H9 (cell line): ENCODE results near the gene ZNF583. TPM values are rescaled to one million over a fixed set of nuclear protein-coding genes. Genes with fewer than 3 reads are reported as not detected.

Experiments
- DNase-seq: peaks from one replicate; pipeline ENCODE4 v3.0.0-alpha.2; 2017
- H2AFZ ChIP-seq: one replicate; pipeline ENCODE4 v1.6.1; 2013; ENCODE audit warnings: mild to moderate bottlenecking, low read length, control low read depth, moderate library complexity
- H2AK5ac ChIP-seq: 2 replicates; pipeline ENCODE4 v1.6.1; 2013; ENCODE audit warnings: low read length, control low read depth, mixed read lengths; ENCODE audit not compliant: insufficient read length
- H2BK120ac ChIP-seq: one replicate; pipeline ENCODE4 v1.6.1; 2013; ENCODE audit warnings: low read depth, mild to moderate bottlenecking, low read length, control low read depth, inconsistent platforms; ENCODE audit not compliant: poor library complexity, severe bottlenecking
- H2BK12ac ChIP-seq: 2 replicates; pipeline ENCODE4 v1.6.1; 2013; ENCODE audit warnings: low read length, control low read depth, mixed read lengths, low read depth; ENCODE audit not compliant: insufficient read length
- H2BK15ac ChIP-seq: 2 replicates; pipeline ENCODE4 v1.6.1; 2013; ENCODE audit warnings: low read depth, low read length, control low read depth
- H2BK20ac ChIP-seq: one replicate; pipeline ENCODE4 v1.6.1; 2013; ENCODE audit warnings: low read depth, mild to moderate bottlenecking, low read length, control low read depth, inconsistent platforms; ENCODE audit not compliant: poor library complexity, severe bottlenecking
- H2BK5ac ChIP-seq: 2 replicates; pipeline ENCODE4 v1.6.1; 2013; ENCODE audit warnings: low read length, control low read depth, mixed read lengths; ENCODE audit not compliant: insufficient read length
- H3K14ac ChIP-seq: 2 replicates; pipeline ENCODE4 v1.6.1; 2013; ENCODE audit warnings: low read length, control low read depth; ENCODE audit not compliant: insufficient read depth
- H3K18ac ChIP-seq: 2 replicates; pipeline ENCODE4 v1.6.1; 2013; ENCODE audit warnings: low read depth, mild to moderate bottlenecking, mixed read lengths, low read length, control low read depth; ENCODE audit not compliant: insufficient read length
- H3K23ac ChIP-seq: 2 replicates; pipeline ENCODE4 v1.6.1; 2013; ENCODE audit warnings: low read length, control low read depth, mixed read lengths, low read depth; ENCODE audit not compliant: insufficient read length
- H3K23me2 ChIP-seq: 2 replicates; pipeline ENCODE4 v1.6.1; 2013; ENCODE audit warnings: low read depth, mild to moderate bottlenecking, mixed read lengths, low read length, control low read depth; ENCODE audit not compliant: insufficient read length, poor library complexity, severe bottlenecking
- H3K27ac ChIP-seq: 2 replicates; pipeline ENCODE4 v1.5.1; 2013; ENCODE audit warnings: low read length, control low read depth, mixed read lengths, low read depth; ENCODE audit not compliant: insufficient read length
- H3K27me3 ChIP-seq: 2 replicates; pipeline ENCODE4 v1.6.1; 2013; ENCODE audit warnings: low read length, control low read depth, inconsistent platforms; ENCODE audit not compliant: insufficient read depth
- H3K4ac ChIP-seq: 2 replicates; pipeline ENCODE4 v1.6.1; 2013; ENCODE audit warnings: low read depth, mild to moderate bottlenecking, control low read depth, inconsistent platforms, low read length, moderate library complexity
- H3K4me1 ChIP-seq: 2 replicates; pipeline ENCODE4 v1.6.1; 2013; ENCODE audit warnings: low read length, control low read depth, inconsistent platforms; ENCODE audit not compliant: insufficient read depth
- H3K4me2 ChIP-seq: 2 replicates; pipeline ENCODE4 v1.6.1; 2013; ENCODE audit warnings: low read length, control low read depth, mixed read lengths; ENCODE audit not compliant: insufficient read length, insufficient read depth
- H3K56ac ChIP-seq: 2 replicates; pipeline ENCODE4 v1.6.1; 2013; ENCODE audit warnings: low read depth, mild to moderate bottlenecking, mixed read lengths, low read length, control low read depth; ENCODE audit not compliant: insufficient read length
- H3K79me1 ChIP-seq: 2 replicates; pipeline ENCODE4 v1.6.1; 2013; ENCODE audit warnings: low read depth, mild to moderate bottlenecking, moderate library complexity, low read length, control low read depth, inconsistent platforms; ENCODE audit not compliant: insufficient read depth, poor library complexity, severe bottlenecking
- H3K79me2 ChIP-seq: 2 replicates; pipeline ENCODE4 v1.6.1; 2013; ENCODE audit warnings: low read length, control low read depth, inconsistent platforms; ENCODE audit not compliant: insufficient read depth
- H3K9ac ChIP-seq: 2 replicates; pipeline ENCODE4 v1.6.1; 2013; ENCODE audit warnings: low read length, control low read depth, mixed read lengths; ENCODE audit not compliant: insufficient read length; ENCODE audit errors: extremely low read depth
- H3K9me3 ChIP-seq: one replicate; pipeline ENCODE4 v1.6.1; 2013; ENCODE audit warnings: low read depth, low read length, inconsistent platforms; ENCODE audit not compliant: control insufficient read depth
- H3T11ph ChIP-seq: one replicate; pipeline ENCODE4 v1.6.1; 2013; ENCODE audit warnings: mild to moderate bottlenecking, low read length, control low read depth, inconsistent platforms
- H4K20me1 ChIP-seq: one replicate; pipeline ENCODE4 v1.6.1; 2013; ENCODE audit not compliant: control insufficient read depth, insufficient read length, insufficient read depth
- H4K5ac ChIP-seq: 2 replicates; pipeline ENCODE4 v1.6.1; 2013; ENCODE audit warnings: low read depth, mild to moderate bottlenecking, mixed read lengths, low read length, control low read depth; ENCODE audit not compliant: insufficient read length
- H4K8ac ChIP-seq: replicated peaks from 2 replicates; pipeline ENCODE4 v1.6.1; 2013; ENCODE audit warnings: low read length, control low read depth, mixed read lengths, low read depth; ENCODE audit not compliant: insufficient read length
- H4K91ac ChIP-seq: 2 replicates; pipeline ENCODE4 v1.6.1; 2013; ENCODE audit warnings: low read depth, mild to moderate bottlenecking, moderate library complexity, mixed read lengths, low read length, control low read depth; ENCODE audit not compliant: insufficient read length
- H3K27ac Mint-ChIP-seq, 3 experiments: 2 replicates in 2 of 3; 3 replicates in 1 of 3; pipeline ENCODE4 v1.8.0; 2020 to 2021; ENCODE audit warnings: mixed read lengths in 3 of 3, mild to moderate bottlenecking in 1 of 3, moderate library complexity in 1 of 3
- H3K27me3 Mint-ChIP-seq: 2 replicates; pipeline ENCODE4 v1.8.0; 2021; ENCODE audit warnings: low read depth, mild to moderate bottlenecking, moderate library complexity, mixed read lengths
- H3K36me3 Mint-ChIP-seq, 3 experiments: 2 replicates in 2 of 3; 3 replicates in 1 of 3; pipeline ENCODE4 v1.8.0; 2020 to 2021; ENCODE audit warnings: low read depth in 3 of 3, mixed read lengths in 3 of 3; ENCODE audit not compliant: insufficient read depth in 1 of 3
- H3K4me1 Mint-ChIP-seq, 2 experiments: 2 replicates each; pipeline ENCODE4 v1.8.0; 2020; ENCODE audit warnings: mixed read lengths in 2 of 2
- H3K4me3 Mint-ChIP-seq, 2 experiments: 2 replicates in 1 of 2; 3 replicates in 1 of 2; pipeline ENCODE4 v1.8.0; 2020 to 2021; ENCODE audit warnings: mild to moderate bottlenecking in 2 of 2, mixed read lengths in 2 of 2, moderate library complexity in 1 of 2
- H3K9me3 Mint-ChIP-seq, 2 experiments: 2 replicates in 1 of 2; 3 replicates in 1 of 2; pipeline ENCODE4 v1.8.0; 2020; ENCODE audit warnings: mild to moderate bottlenecking in 2 of 2, mixed read lengths in 2 of 2, moderate library complexity in 1 of 2
- WGBS: extraction: QIAGEN DNeasy Blood & Tissue Kit; methylation state at CpG from one replicate; pipeline ENCODE4 v1.1.7; 2013; ENCODE audit warnings: missing lambda C conversion rate, low lambda C conversion rate, mixed read lengths; ENCODE audit not compliant: insufficient read length; ENCODE audit errors: extremely low coverage; 5-methylcytosine and 5-hydroxymethylcytosine counted together
- total RNA-seq: library from RNA; stranded (reverse); gene quantifications from 2 replicates; pipeline ENCODE4 v1.2.1, GENCODE V29; 2021
- TF ChIP-seq, protein P1 (sequence below): fragments of 200-600 bp; sonication (generic); conservative IDR thresholded peaks from 3 replicates; pipeline ENCODE4 v1.8.0; 2021; ENCODE audit warnings: antibody characterized with exemption, mild to moderate bottlenecking

ZNF583 gene
- total RNA-seq, 1 experiment from 2014 or later = 3.3 TPM

DNA sequence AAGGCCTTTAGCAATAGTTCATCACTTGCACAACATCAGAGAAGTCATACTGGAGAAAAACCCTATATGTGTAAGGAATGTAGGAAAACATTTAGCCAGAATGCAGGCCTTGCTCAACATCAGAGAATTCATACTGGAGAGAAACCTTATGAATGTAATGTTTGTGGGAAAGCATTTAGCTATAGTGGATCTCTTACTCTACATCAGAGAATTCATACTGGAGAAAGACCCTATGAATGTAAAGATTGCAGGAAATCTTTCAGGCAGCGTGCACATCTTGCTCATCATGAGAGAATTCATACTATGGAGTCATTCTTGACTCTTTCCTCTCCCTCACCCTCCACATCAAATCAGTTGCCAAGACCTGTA lies 19.8 kb downstream of the ZNF583 start:
- no peak overlapping the region for H3K27ac ChIP-seq
- H3K9ac ChIP-seq = no peak overlapping the region
- H3K4me2 ChIP-seq = no peak overlapping the region
- Mint-ChIP-seq H3K4me3 (no peak overlapping the region; a peak in 1 of 5 replicates), H3K27ac (no peak overlapping the region), H3K9me3 (peaks cover 89 to 98% of the 10 kb centered on the region in 2 experiments), H3K4me1 (no peaks in the 10 kb centered on the region), H3K36me3 (peaks cover 50 to 66% (median 58%) of the 10 kb centered on the region in 3 experiments), H3K27me3 (peaks cover 6% of the 10 kb centered on the region)
- H4K5ac ChIP-seq = no peak overlapping the region
- no peaks in the 10 kb centered on the region for H3K79me1 ChIP-seq
- H3K4ac ChIP-seq = no peak overlapping the region
- H3K14ac ChIP-seq = no peak overlapping the region
- no peaks in the 10 kb centered on the region for H3K79me2 ChIP-seq
- H4K8ac ChIP-seq = no peak overlapping the region
- no peak overlapping the region for H2AK5ac ChIP-seq
- no peaks in the 10 kb centered on the region for H3K4me1 ChIP-seq
- H2BK15ac ChIP-seq = no peak overlapping the region
- H3T11ph ChIP-seq = no peak overlapping the region
- peaks cover 72% of the 10 kb centered on the region for H3K9me3 ChIP-seq
- no peak overlapping the region for H3K56ac ChIP-seq
- DNase-seq = no peak
- H2AFZ ChIP-seq = no peak overlapping the region
- H3K27me3 ChIP-seq = no peaks in the 10 kb centered on the region
- WGBS = no CpG with 5 or more reads among the region's 1 CpG
- H2BK120ac ChIP-seq = no peak overlapping the region
- no peak overlapping the region for H3K18ac ChIP-seq
- H3K23ac ChIP-seq = no peak overlapping the region
- no peak overlapping the region for H2BK5ac ChIP-seq
- H2BK12ac ChIP-seq = no peak overlapping the region
- no peak overlapping the region for H2BK20ac ChIP-seq
- TF ChIP-seq, protein P1, sequence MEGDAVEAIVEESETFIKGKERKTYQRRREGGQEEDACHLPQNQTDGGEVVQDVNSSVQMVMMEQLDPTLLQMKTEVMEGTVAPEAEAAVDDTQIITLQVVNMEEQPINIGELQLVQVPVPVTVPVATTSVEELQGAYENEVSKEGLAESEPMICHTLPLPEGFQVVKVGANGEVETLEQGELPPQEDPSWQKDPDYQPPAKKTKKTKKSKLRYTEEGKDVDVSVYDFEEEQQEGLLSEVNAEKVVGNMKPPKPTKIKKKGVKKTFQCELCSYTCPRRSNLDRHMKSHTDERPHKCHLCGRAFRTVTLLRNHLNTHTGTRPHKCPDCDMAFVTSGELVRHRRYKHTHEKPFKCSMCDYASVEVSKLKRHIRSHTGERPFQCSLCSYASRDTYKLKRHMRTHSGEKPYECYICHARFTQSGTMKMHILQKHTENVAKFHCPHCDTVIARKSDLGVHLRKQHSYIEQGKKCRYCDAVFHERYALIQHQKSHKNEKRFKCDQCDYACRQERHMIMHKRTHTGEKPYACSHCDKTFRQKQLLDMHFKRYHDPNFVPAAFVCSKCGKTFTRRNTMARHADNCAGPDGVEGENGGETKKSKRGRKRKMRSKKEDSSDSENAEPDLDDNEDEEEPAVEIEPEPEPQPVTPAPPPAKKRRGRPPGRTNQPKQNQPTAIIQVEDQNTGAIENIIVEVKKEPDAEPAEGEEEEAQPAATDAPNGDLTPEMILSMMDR = no peak
- H4K91ac ChIP-seq = no peak overlapping the region
- H3K23me2 ChIP-seq = no peaks in the 10 kb centered on the region
- H4K20me1 ChIP-seq = no peaks in the 10 kb centered on the region
